Caco-2 (cell line): Measurements from ENCODE around the gene ATP8A2. TPM values are rescaled to one million over a fixed set of nuclear protein-coding genes. Genes with fewer than 3 reads are reported as not detected.

Experiments used
- BruUV-seq: library from RNA; stranded (reverse); fragments of 400-500 nt; replicated peaks from 2 replicates; lab custom pipeline; 2021; lab: Mats Ljungman, UMichigan
- CTCF ChIA-PET: fragments of 300-600 bp; sonication (Branson Sonifier 250); formaldehyde crosslinking; loops from one replicate; lab custom pipeline; 2022; ENCODE audit warnings: antibody characterized with exemption; lab: Charles Lee
- POLR2A ChIA-PET: fragments of 300-600 bp; sonication (Branson Sonifier 250); formaldehyde crosslinking; loops from one replicate; lab custom pipeline; 2022; ENCODE audit warnings: antibody characterized with exemption; lab: Charles Lee
- DNase-seq, 2 experiments: peaks; one replicate each; pipeline versions ENCODE4 v3.0.0 to v3.0.0-alpha.2; 2020 to 2022
- H3K27me3 ChIP-seq: replicated peaks from 2 replicates; pipeline ENCODE4 v1.6.0; 2011; ENCODE audit warnings: low read length; ENCODE audit not compliant: control insufficient read depth, insufficient read depth
- H3K36me3 ChIP-seq: 2 replicates; pipeline ENCODE4 v1.5.1; 2011; ENCODE audit warnings: low read length; ENCODE audit not compliant: control insufficient read depth, insufficient read depth
- H3K4me1 ChIP-seq: fragments of 250-450 bp; sonication (Bioruptor Pico); 2 replicates; pipeline ENCODE4 v1.5.1; 2020; ENCODE audit warnings: mild to moderate bottlenecking
- H3K4me3 ChIP-seq: 2 replicates; pipeline ENCODE4 v1.5.1; 2011; ENCODE audit warnings: low read depth, mild to moderate bottlenecking, control low read depth, low read length
- H3K9me3 ChIP-seq: fragments of 250-450 bp; sonication (Bioruptor Pico); 2 replicates; pipeline ENCODE4 v1.5.1; 2020; ENCODE audit warnings: mild to moderate bottlenecking, moderate library complexity
- H3K27ac Mint-ChIP-seq: one replicate; pipeline ENCODE4 v1.8.0; 2022; ENCODE audit warnings: mixed read lengths; ENCODE audit not compliant: unreplicated experiment
- H3K27me3 Mint-ChIP-seq: one replicate; pipeline ENCODE4 v1.8.0; 2022; ENCODE audit warnings: mixed read lengths; ENCODE audit not compliant: insufficient read depth, unreplicated experiment
- H3K36me3 Mint-ChIP-seq: one replicate; pipeline ENCODE4 v1.8.0; 2022; ENCODE audit warnings: mild to moderate bottlenecking, mixed read lengths; ENCODE audit not compliant: insufficient read depth, unreplicated experiment
- H3K4me1 Mint-ChIP-seq: one replicate; pipeline ENCODE4 v1.8.0; 2022; ENCODE audit warnings: low read depth, mixed read lengths; ENCODE audit not compliant: unreplicated experiment
- H3K4me3 Mint-ChIP-seq: one replicate; pipeline ENCODE4 v1.8.0; 2022; ENCODE audit warnings: mild to moderate bottlenecking, moderate library complexity, mixed read lengths; ENCODE audit not compliant: unreplicated experiment
- H3K9me3 Mint-ChIP-seq: one replicate; pipeline ENCODE4 v1.8.0; 2022; ENCODE audit warnings: mixed read lengths; ENCODE audit not compliant: unreplicated experiment
- CTCF ChIP-seq, 2 experiments: fragments of 200-600 bp in 1 of 2; IDR thresholded peaks; 1 replicate in 1 of 2; 2 replicates in 1 of 2; pipeline versions ENCODE4 v1.5.1 to v1.8.0; 2011 to 2022; ENCODE audit warnings: antibody characterized with exemption in 1 of 2, control low read depth in 1 of 2, inconsistent platforms in 1 of 2, low read depth in 1 of 2, low read length in 1 of 2, mild to moderate bottlenecking in 1 of 2, moderate library complexity in 1 of 2; ENCODE audit not compliant: insufficient read depth in 1 of 2, severe bottlenecking in 1 of 2, unreplicated experiment in 1 of 2
- intact Hi-C: fragments of 100-400 bp; cut with micrococcal nuclease; formaldehyde crosslinking; loops from one replicate; pipeline ENCODE4 v1.10.0; 2022; ENCODE audit not compliant: unreplicated experiment
- total RNA-seq: library from RNA; stranded (reverse); gene quantifications from 2 replicates; pipeline ENCODE4 v1.2.3, GENCODE V29; 2022

ATP8A2 gene
- total RNA-seq, 1 experiment from 2014 or later, result 0.05 TPM

- intact Hi-C loops, result no loop called here
- no peak overlapping the region for H3K4me3 Mint-ChIP-seq
- H3K9me3 ChIP-seq, result no peaks in the 10 kb centered on the region
- peaks cover 37% of the 10 kb centered on the region for H3K4me1 ChIP-seq
- no peak for TF ChIP-seq CTCF (IDR thresholded peaks at IDR 0.05; ENCODE audit: insufficient read depth in 1 of 2, low read depth in 1 of 2, low read length in 1 of 2, severe bottlenecking in 1 of 2, unreplicated experiment in 1 of 2)
- H3K27me3 ChIP-seq, result no peaks in the 10 kb centered on the region
- no peaks in the 10 kb centered on the region for H3K36me3 ChIP-seq
- ChIA-PET CTCF (no interaction called here), POLR2A (no interaction called here)
- no TSS peak for BruUV-seq
- DNase-seq, result no peak
- no peaks in the 10 kb centered on the region for H3K27me3 Mint-ChIP-seq
- H3K4me3 ChIP-seq, result no peak overlapping the region
- H3K36me3 Mint-ChIP-seq, result no peaks in the 10 kb centered on the region
- H3K9me3 Mint-ChIP-seq, result no peaks in the 10 kb centered on the region
- H3K27ac Mint-ChIP-seq, result no peak overlapping the region
- H3K4me1 Mint-ChIP-seq, result peaks cover 55% of the 10 kb centered on the region
Measured at GRCh38 chr13:25977216-25977615, 605.4 kb downstream of the ATP8A2 start.

GRCh38 chr13:25977671-25978070 is 605.9 kb downstream of the ATP8A2 start:
- ChIA-PET POLR2A (no interaction called here), CTCF (no interaction called here)
- no peak for TF ChIP-seq CTCF (IDR thresholded peaks at IDR 0.05; ENCODE audit: insufficient read depth in 1 of 2, low read depth in 1 of 2, low read length in 1 of 2, severe bottlenecking in 1 of 2, unreplicated experiment in 1 of 2)
- H3K4me3 ChIP-seq, result no peak overlapping the region
- Mint-ChIP-seq H3K27ac (no peak overlapping the region), H3K4me1 (peaks cover 55% of the 10 kb centered on the region), H3K9me3 (no peaks in the 10 kb centered on the region), H3K36me3 (no peaks in the 10 kb centered on the region), H3K27me3 (no peaks in the 10 kb centered on the region), H3K4me3 (no peak overlapping the region)
- no peak for DNase-seq
- H3K27me3 ChIP-seq, result no peaks in the 10 kb centered on the region
- no peaks in the 10 kb centered on the region for H3K9me3 ChIP-seq
- intact Hi-C loops, result loop anchor here (1.0 kb wide), 1 partner anchor 10 kb away; no protein-coding TSS in a partner anchor
- no TSS peak for BruUV-seq
- H3K4me1 ChIP-seq, result peaks cover 36% of the 10 kb centered on the region
- H3K36me3 ChIP-seq, result no peaks in the 10 kb centered on the region

- no peak for DNase-seq
- intact Hi-C loops, result loop anchor here (1.0 kb wide), 1 partner anchor 12 kb away; no protein-coding TSS in a partner anchor
- no peaks in the 10 kb centered on the region for H3K9me3 ChIP-seq
- no peak overlapping the region for H3K4me3 ChIP-seq
- H3K27me3 ChIP-seq, result no peaks in the 10 kb centered on the region
- H3K36me3 Mint-ChIP-seq, result no peaks in the 10 kb centered on the region
- peak overlapping the region; percentile 88 for H3K27ac Mint-ChIP-seq
- no TSS peak for BruUV-seq
- peaks cover 46% of the 10 kb centered on the region for H3K4me1 Mint-ChIP-seq
- TF ChIP-seq CTCF (IDR thresholded peaks at IDR 0.05; ENCODE audit: insufficient read depth in 1 of 2, low read depth in 1 of 2, low read length in 1 of 2, severe bottlenecking in 1 of 2, unreplicated experiment in 1 of 2), result no peak
- H3K36me3 ChIP-seq, result no peaks in the 10 kb centered on the region
- H3K9me3 Mint-ChIP-seq, result no peaks in the 10 kb centered on the region
- POLR2A ChIA-PET, result no interaction called here
- CTCF ChIA-PET, result no interaction called here
- H3K4me3 Mint-ChIP-seq, result no peak overlapping the region
- no peaks in the 10 kb centered on the region for H3K27me3 Mint-ChIP-seq
- peaks cover 23% of the 10 kb centered on the region for H3K4me1 ChIP-seq
Measured at GRCh38 chr13:25978961-25979360, 607.2 kb downstream of the ATP8A2 start.
